Activated gamma-delta T cell treated with anti-CD3 and anti-CD28 coated beads, Interleukin-2, amount 50 U/mL, for 16 hours (primary cell): ENCODE results near the gene PLPP3.
"Not testable (repeated sequence)": the region's sequence is repeated elsewhere in the genome, so short reads cannot be mapped to it uniquely, and the experiment has no call there.

Source experiments
- DNase-seq: peaks from one replicate; pipeline ENCODE4 v3.0.0-alpha.2; 2020; ENCODE audit warnings: low read depth

PLPP3 gene

GRCh38 chr1:56578963-56579875 lies at the start of gene PLPP3:
PLPP3 (minus strand) TSS chr1:56579563; CDS start chr1:56579016, 547 bp downstream.
- no peak for DNase-seq

GRCh38 chr1:56627636-56628039 lies 48.3 kb upstream of the PLPP3 start:
- DNase-seq = no peak

- no peak for DNase-seq
These were observed 47.8 kb upstream of the PLPP3 start for GRCh38 chr1:56627019-56627635.

GRCh38 chr1:56626546-56626945 lies 47.2 kb upstream of the PLPP3 start:
- no peak for DNase-seq

- DNase-seq = no peak
These were observed 46.6 kb upstream of the PLPP3 start for GRCh38 chr1:56625819-56626440.

- DNase-seq = no peak
These were observed 37.8 kb upstream of the PLPP3 start for GRCh38 chr1:56617141-56617540.

- not testable (repeated sequence) for DNase-seq
These were observed 31.4 kb upstream of the PLPP3 start for GRCh38 chr1:56610770-56611169.

- DNase-seq = not testable (repeated sequence)
These were observed 30.7 kb upstream of the PLPP3 start for GRCh38 chr1:56610097-56610496.

GRCh38 chr1:56595397-56596191 lies 16.2 kb upstream of the PLPP3 start:
- DNase-seq = not testable (repeated sequence)

GRCh38 chr1:56591909-56592308 lies 12.5 kb upstream of the PLPP3 start:
- no peak for DNase-seq

- no peak for DNase-seq
These were observed 11.2 kb upstream of the PLPP3 start for GRCh38 chr1:56590520-56591011.

- DNase-seq = no peak
These were observed 10.0 kb upstream of the PLPP3 start for GRCh38 chr1:56589369-56589768.

GRCh38 chr1:56586502-56586901 lies 7.1 kb upstream of the PLPP3 start:
- no peak for DNase-seq

- DNase-seq = no peak
These were observed 6.6 kb upstream of the PLPP3 start for GRCh38 chr1:56585985-56586384.

- no peak for DNase-seq
These were observed 5.7 kb upstream of the PLPP3 start for GRCh38 chr1:56584910-56585528.

GRCh38 chr1:56583957-56584468 lies 4.7 kb upstream of the PLPP3 start:
- no peak for DNase-seq

GRCh38 chr1:56580771-56581170 lies 1.4 kb upstream of the PLPP3 start:
- DNase-seq = no peak

- DNase-seq = no peak
These were observed 1.0 kb downstream of the PLPP3 start for GRCh38 chr1:56578138-56578962.

GRCh38 chr1:56577406-56578137 lies 1.8 kb downstream of the PLPP3 start:
- no peak for DNase-seq
